HG02840 (cell line): ENCODE results near the gene UNC93B1.
"Not testable (repeated sequence)": the region's sequence is repeated elsewhere in the genome, so short reads cannot be mapped to it uniquely, and the experiment has no call there.

Source experiments
- ATAC-seq: cut with Tn5 transposase; IDR thresholded peaks from one replicate; pipeline ENCODE4 v1.9.1; 2021; ENCODE audit warnings: mild to moderate bottlenecking, moderate library complexity, moderate number of reproducible peaks; ENCODE audit not compliant: unreplicated experiment, low FRiP score

Gene UNC93B1

DNA sequence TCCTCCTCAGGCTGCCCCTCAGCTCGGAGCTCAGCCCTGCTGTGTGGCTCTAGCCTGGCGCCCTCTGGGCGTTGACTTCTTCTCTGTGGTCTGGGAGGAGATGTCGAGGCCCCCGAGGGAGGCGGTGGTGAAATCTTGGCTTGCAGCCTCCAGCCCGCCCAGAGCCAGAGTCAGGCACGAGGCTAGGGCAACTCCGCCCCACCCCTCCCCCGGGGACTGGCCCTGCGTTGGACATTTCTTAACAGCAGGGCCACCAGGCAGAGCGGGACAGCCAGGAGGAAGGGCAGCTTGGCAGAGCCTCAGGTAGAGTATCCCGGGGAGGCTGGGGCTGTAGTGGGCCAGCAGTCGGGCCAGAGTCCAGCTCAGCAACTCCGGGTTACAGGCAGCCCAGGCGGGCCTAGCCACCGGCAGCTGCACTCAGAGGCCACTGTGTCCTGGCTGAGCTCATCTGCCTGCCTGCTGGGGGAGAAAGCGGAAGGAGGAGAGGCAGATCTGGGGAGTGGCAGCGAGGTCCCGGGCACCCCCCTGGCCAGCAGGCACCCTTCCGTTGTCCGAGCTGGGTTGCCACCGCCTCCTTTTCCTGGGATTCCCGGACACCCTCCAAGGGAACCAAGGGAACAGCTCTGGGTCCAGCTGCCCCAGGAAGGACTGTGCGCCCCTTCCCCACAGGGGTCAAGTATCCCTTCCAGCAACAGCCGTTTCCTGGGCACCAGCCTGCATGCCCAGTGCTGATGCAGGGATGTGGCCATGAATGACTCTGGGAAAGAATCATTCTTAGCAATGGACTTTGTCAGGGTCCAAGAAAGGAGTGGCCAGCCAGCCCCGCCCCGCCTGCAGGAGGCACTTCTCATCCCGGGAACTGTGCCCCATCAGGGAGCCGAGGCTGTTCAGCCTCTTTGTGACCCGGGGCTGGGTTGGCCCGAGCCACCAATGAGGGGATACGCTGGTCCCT lies 6.5 kb upstream of the UNC93B1 start, which contains the start of gene ALDH3B1:
Gene ALDH3B1, plus strand, starts transcription at position 238 of the 952 bp plus-strand sequence. CDS start 4,971 bp downstream, outside the sequence.
- no peak for ATAC-seq

DNA sequence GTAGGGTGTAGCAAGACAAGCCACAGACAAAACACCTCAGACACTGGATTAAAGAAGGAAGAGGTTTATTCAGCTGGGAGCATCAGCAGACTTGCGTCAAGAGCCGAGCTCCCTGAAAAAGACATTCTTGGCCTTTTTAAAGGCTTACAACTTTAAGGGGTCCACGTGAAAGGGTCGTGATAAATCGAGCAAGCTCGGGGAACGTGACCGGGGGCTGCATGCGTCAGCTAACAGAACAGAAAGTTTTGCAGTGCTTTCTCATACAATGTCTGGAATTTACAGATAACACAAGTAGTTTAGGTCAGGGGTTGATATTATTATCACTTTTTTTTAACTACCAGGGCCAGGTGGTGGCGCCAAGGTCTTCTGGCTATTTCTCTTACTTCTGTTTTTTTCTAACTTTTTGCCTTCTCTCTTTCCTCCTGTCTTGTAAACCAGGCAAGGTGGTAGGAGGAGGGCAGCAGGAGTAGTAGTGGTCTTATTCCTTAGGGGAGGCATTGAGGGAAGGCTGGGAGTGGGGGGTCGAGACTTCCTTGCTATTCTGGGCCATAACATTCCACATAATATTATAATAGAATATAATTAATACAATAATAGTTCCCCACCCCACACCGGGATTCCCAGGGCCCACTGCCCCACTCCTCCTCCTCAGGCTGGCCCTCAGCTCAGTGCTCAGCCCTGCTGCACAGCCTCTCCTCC lies 5.6 kb upstream of the UNC93B1 start:
- no peak for ATAC-seq

DNA sequence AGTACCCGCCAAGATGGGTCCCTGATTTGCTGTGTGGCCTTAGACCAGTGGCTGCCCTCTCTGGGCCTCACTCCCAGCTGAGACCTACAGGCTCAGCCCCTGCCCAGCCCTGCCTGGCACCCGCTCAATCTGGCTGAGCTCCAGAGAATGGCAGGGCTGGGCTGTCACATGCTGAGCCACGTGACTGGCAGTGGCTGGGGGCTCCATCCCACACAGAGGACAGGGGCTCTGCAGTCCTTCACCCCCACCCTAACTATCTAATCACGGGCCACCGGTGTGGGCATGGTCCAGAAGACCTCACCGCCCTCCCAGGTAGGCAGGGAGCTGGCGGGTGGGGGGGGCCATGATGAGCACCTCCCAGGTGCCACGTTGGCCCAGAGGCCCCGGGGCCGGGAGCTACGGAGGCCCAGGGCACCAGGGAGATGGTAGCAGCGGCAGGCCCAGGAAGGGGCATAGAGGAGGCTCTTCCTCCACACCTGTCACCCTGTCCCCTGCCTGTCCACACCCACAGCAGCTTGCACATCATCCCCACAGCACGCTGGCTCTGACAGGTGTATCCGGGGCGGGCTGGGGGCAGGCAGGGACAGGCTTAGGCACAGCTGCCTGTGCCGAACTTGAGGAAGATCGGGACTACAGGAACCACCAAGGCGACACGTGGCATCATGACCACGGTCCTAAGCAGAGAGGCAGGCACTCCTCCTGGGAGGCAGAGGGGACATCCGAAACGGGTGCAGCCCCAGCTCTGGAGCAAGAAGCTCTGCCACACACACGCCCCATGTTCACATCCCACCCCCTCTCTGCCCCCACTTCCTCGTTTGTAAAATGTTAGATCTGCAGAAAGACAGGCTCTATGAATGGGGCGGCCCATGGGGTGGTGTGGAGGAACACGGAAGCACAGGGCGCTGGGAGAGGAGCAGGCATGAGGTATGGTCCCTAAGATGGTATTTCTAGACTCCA lies 4.8 kb upstream of the UNC93B1 start:
- no peak for ATAC-seq

DNA sequence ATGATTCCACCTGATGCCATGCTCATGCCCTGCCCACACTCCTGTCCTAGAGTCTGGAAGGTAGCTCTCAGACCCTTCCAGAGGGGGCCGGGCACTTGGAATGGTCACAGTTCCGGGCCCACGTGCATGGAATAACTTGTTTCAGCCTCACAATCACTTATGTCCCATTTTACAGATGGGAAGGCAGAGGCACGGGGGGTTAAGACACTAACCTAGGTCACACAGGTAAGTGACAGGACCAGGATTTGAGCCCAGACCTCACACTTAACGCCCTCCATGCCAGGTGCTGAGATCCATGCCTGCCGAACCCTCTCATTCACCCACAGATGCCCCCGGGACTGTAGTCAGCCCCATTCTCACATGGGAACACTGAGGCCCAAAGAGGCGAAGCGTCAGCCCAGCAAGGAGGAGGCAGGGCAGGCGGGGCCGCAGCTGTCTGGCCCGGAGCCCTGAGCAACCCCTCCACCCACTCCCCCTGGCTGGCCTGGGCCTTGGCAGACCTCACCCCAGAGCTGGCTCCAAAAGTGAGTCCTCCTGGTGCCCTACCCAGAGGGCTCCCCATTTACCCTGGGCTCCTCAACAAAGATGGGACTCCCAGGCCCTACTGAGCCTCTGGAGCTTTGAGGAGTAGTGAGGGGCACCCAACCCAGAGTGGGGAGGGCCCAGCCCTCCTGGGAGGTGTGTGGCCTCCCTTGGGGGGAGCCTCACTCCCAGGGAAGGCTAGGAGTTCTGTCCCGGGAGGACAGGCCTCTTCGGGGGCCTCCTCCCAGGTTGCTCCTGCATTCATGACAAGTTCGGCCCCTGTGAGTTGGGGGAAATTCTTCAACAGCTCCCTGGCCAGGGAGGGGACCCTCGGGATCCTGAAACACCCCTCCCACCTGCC lies 3.8 kb upstream of the UNC93B1 start:
- no peak for ATAC-seq

DNA sequence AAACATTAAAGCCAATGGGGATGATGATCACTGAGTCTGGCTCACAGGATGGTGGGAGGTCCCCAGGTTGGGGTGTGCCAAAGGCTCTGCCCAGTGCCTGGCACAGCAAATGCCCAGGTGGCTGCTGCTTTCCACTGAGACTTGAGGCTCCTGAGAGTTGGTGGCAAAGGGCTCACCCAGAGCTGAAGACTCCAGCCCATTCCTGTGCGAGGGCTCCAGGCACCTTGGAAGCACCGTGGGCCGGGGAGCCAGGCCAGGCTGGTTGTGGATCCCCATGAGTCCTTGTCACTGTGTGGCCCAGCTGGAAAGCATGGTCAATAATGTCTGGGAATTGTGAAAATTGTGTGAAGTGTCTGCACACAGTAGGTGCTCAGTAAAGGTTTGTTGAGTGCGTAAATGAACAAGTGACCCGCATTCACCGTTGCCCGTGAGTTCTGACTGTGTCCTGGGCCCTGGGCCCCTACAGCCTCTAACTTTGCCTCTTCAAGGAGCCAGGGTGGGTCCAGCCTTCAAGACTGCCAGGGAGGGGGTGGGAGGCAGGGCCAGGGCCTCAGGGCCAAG lies 2.8 kb upstream of the UNC93B1 start:
- no peak for ATAC-seq

DNA sequence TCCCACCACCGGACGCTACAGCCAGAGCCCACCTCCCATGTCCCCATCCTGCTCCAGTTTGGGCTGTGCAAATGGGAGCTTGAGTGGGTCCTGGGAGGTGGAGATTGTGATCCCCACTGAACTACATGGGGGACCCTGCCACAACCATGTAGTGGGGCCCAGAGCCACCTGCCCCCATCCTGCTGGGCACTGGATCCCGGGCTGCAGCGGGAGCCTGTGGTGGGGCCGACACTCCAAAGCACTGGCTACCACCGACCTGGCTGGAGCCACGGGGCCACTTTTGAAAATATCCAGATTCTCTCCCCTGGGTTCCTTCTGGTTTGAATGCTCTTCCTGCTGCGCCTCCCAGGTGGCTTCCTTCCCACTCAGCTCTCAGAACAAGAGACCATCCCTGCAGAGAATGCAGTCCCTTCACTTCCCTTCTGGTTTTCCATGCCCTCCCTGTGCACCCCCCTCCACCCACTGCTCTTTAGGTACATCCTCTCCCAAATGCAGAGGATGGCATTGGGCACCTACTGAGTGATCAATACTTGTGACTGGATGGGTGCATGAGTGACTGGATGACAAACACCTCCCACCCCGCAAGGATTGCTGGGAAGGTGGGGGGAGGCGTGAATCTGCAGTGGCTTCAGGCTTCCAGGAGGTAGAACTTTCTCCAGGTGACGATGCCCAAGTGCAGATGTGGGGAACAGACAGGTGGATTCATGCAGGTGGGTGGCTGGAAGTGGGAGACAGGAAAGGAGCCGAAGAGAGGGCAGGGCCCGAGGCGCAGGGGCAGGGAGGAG lies 846 bp upstream of the UNC93B1 start:
- no peak for ATAC-seq

DNA sequence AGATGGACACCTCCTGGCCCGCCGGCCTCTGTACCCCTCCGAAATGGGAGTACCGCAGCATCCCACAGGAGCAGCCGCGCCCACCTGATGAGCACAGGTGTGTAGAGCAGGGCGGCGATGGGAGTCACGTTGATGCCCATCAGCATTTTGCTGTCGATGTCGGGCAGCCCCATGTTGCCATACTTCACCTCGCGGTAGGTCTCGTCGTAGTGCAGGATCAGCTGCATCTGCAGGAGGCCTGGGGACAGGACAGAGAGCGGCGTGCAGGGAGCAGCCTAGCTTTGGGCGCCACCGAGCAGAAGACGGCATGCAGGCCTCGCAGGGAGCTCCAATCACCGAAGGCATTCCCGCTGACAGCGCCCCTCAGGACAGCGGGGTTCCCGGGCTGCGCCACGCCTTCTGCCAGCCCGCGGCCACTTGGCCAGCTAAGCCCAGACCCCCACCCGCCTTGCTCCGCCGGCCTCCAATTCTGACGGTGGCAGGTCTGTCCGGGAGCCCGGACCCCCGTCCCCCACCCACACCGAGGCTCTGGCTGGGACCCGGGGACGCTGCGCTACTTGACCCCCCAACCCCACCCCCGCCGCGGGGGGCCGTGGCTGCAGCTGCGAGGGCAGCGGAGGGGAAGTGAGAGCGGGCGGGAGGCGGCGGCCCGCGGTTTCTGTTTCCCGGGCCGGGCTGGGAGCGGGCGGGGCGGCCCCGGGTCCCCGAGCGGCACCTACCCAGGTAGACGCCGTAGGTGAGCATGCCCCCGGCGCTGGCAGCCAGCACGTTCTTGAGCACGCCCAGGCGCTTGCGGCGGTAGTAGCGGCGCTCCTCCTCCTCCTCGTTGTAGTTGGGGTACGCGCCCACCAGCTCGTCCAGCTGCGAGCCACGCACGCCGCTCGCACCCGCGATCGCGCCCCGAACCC lies 705 bp downstream of the UNC93B1 start:
- ATAC-seq = peak; percentile 43

DNA sequence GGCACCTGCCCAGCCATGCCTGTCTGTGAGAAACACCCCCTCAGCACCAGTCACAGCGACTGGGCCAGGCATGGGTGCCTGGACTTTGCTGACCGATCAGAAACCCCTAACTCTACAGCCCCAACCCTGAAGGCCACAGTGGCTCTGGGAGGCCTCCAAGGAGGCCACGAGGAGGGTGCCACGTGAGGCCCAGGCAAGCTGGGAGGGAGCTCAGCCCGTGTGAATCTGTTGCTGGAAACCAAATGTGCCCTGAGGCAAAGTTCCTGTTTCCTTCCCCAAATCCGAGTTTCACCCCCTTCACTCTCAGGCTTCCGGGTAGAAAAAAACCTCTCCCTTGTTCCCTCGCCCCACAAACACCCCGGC lies 1.3 kb downstream of the UNC93B1 start:
- ATAC-seq = peak; percentile 17

DNA sequence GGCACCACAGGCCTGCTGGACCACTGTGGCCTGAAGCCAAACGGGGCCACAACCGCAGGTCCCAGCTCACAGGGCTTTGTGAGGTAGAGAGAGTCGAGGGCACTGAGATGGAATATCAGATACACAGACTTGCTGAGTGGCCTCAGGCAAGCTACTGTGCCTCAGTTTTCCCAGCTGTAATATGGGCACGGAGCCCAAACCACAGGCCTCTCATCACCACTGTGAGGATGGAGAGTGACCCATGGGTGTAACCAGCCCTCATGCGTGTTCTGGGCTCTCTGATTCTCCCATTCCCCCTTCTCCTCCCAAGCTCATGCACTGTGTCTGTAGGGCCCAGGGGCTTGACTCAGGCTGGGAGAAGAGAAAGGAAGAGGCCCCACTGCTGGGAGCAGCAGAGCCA lies 4.2 kb downstream of the UNC93B1 start:
- ATAC-seq = no peak

DNA sequence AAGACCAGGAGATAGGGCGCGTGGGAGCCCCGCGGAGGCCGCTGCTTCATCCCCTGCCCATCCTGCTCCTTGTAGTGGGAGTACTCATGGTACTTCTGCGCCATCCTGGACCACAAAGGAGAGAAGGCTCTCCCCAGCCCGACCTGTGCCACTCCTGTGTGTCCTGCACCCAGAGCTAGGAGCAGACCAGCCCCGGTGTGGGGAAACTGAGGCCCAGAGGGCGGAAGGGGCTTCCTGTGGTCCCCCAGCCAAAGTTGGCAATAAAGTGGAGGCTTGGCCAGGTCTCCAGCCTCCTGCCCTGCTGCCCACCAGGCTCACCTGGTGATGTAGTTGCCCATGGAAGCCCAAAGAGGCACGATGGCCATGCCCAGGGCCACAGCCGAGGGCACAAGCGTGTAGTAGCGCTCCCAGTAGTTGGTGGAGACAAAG lies 4.7 kb downstream of the UNC93B1 start:
- no peak for ATAC-seq

DNA sequence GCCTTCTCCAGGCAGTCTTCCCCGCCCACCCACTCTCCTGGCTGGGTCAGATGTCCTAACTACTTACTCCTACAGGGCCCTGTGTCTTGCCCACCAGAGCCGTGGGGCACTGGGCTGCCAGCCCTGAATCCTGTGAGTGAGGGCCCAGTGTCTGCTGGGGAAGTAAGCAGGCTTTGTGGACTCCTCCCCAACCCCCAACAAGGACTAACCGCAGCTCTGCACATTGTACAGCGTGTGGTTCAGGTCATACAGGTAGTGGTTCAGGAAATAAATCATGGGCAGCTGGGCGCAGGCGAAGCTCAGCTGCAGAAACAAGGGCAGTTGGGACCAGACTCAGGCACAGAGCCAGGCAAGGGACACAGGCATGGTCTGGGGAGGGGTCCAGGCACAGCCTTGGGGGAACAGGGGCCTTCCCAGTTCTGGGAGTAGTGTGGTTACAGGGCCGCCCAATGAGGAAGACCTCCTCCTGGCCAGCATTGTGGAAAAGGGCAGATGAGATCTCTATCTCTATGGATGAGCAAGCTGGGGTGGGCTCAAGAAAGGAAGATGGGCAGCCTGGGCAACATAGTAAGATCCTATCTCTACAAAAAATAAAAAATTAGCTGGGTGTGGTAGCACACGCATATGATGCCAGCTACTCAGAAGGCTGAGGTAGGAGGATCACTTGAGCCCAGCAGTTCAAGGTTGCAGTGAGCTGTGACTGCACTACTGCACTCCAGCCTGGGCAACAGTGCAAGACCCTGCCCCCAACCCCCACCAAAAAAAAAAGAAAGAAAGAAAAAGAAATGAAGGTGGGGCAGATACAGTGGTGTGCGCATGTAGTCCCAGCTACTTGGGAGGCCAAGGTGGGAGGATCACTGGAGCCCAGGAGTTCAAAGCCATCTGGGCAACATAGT lies 5.5 kb downstream of the UNC93B1 start:
- no peak for ATAC-seq

DNA sequence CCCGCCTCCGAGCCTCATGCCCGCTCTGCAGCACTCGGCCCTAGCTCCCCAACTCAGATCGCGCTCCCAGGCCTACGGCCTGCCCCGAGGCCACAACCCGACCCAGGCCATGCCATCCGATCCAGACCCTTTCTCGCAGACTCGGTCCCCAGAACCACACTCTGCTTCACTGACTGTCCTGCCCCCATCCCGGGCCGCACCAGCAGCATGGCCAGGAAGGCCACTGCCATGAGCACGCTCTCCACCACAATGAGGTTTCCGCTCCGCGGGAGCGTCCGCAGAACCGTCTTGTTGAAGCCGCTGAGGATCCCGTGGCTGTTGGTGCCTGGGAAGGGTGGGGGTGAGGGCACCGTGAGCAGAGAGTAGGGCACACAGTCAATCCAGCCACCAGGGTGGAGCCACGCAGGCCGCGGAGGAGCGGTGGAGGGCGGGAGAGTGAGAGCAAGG lies 6.4 kb downstream of the UNC93B1 start:
- ATAC-seq = no peak

DNA sequence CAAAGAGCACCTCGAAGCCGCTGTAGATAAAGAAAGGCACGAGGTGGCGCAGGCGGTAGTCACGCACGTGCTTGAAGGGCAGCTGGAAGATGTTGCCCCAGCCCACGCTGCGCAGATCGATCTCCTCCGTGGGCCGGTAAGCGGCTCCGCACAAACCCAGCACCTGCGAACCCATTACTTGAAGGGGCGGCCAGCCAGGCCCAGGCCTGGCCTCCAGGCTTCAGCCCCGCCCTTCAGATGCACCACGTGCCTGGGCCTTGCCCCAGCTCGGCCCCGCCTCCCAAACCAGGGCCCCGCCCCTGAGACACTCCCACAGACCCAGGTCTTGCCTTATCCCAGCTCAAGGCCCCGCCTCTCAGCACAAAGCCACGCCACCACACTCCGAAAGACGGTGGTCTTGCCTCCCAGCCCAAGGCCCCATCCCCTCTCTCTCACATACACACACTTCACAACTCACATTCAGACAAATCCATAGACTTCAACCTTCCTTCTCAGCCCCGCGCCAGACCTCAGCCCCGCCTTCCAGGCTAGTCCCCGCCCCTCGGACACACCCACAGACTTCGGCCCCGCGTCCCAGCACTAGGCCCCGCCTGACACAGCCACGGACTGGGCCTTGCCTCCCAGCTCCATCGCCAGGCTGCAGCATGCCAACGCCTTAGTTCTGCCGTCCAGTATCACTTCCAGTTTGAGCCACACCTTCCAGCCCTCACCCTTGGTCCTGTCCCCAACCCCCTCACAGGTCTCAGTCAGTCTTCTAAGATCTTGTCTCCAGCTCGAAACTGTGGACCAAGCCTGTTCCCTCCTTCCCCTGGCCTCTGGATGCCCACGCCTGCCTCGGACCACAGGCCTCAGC lies 7.0 kb downstream of the UNC93B1 start:
- ATAC-seq = no peak

DNA sequence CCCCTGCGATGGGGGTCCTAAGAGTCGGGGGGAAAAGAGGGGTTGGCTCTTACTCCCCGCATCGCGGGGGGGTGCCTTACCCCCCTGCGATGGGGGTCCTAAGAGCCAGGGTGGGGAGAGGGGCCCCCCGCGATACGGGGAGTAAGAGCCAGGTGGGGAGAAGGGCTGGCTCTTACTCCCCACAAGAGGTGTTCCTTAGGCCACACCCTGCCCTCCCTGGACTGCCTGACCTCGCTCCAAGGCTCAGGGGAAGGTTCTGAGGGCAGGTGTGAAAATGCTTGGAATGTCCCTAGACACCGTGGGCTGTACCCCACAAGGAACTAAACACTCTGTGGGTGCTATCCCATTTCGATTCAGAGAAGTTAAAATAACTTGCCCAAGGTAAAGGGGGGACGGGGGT lies 7.8 kb downstream of the UNC93B1 start:
- no peak for ATAC-seq

DNA sequence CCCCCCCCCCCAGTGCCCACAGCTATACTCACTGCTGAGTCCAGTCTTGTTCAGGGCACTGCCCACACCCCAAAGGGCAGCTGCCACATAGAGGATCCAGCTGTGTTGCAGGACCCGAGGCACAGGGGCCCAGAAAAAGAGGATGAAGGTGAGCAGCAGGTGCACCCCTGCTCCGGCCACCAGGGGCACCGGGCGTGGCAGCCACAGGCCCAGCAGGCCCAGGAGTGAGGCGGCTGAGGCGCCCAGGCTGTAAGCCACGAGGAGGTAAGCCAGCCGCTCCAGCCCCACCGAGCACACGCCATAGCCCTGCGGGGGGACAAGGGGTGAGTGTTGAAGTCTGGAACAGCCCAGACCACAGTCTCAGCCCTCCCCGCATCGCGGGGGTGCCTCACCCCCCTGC lies 8.3 kb downstream of the UNC93B1 start:
- not testable (repeated sequence) for ATAC-seq
